H1 (cell line): ENCODE measurements around the gene DPT. TPM values are rescaled to one million over a fixed set of nuclear protein-coding genes. Genes with fewer than 3 reads are reported as not detected.

Experiments used
- ASH2L ChIP-seq: fragments of 200-600, 300-600 bp; sonication (generic); IDR thresholded peaks from one replicate; pipeline ENCODE4 v1.7.1; 2017; ENCODE audit warnings: low read length
- EZH2 ChIP-seq: fragments of 200-600 bp; sonication (generic); IDR thresholded peaks from 2 replicates; pipeline ENCODE4 v1.7.1; 2012; ENCODE audit warnings: low read depth, mild to moderate bottlenecking, moderate library complexity, low read length, inconsistent platforms; ENCODE audit not compliant: severe bottlenecking
- HDAC2 ChIP-seq, 2 experiments: fragments of 300-600 bp in 1 of 2; sonication (generic) in 1 of 2; IDR thresholded peaks; 2 replicates each; pipeline ENCODE4 v1.6.1; 2011 to 2012; ENCODE audit warnings: low read depth in 2 of 2, low read length in 2 of 2, mild to moderate bottlenecking in 2 of 2, moderate library complexity in 2 of 2, borderline replicate concordance in 1 of 2, inconsistent platforms in 1 of 2
- NRF1 ChIP-seq: IDR thresholded peaks from 2 replicates; pipeline ENCODE4 v1.6.1; 2011; ENCODE audit warnings: mild to moderate bottlenecking, low read depth, low read length, improper control_type of control experiment
- SP1 ChIP-seq: IDR thresholded peaks from 2 replicates; pipeline ENCODE4 v1.6.1; 2011; ENCODE audit warnings: low read depth, low read length
- SUZ12 ChIP-seq: fragments of 200-600 bp; sonication (generic); IDR thresholded peaks from 2 replicates; pipeline ENCODE4 v1.6.1; 2012; ENCODE audit warnings: mild to moderate bottlenecking, inconsistent platforms, low read length, moderate library complexity, mixed read lengths
- polyA plus RNA-seq, 7 experiments: library from polyadenylated mRNA; depleted of rRNA in 3 of 7; stranded (reverse) in 5 of 7; unstranded in 2 of 7; fragments of >200 nt in 5 of 7; fragments of 200-250 nt in 2 of 7; gene quantifications; 1 replicate in 5 of 7; 2 replicates in 1 of 7; 4 replicates in 1 of 7; pipeline versions ENCODE4 v1.2.1 to v1.2.3, GENCODE V29; 2011 to 2013; ENCODE audit warnings: missing spikeins in 2 of 7, mixed read lengths in 2 of 7
- total RNA-seq: library from RNA; stranded (reverse); fragmentation: NEBNext Ultra II Directional; extraction: Animal tissue kit (Norgen Biotek cat#: 25700); gene quantifications from 2 replicates; pipeline ENCODE4 v1.2.1, GENCODE V29; 2021

The DPT gene
- total and polyA plus RNA-seq, 2 of the 8 experiments (the other 6 are each of a cell fraction or from before 2014, with no cell fraction given) = not detected

GRCh38 chr1:168719306-168720111 lies 9.5 kb downstream of the DPT start (continued):
- TF ChIP-seq ASH2L (no peak), NRF1 (no peak), EZH2 (no peak), SP1 (no peak), HDAC2 (IDR thresholded peaks at IDR 0.05; ENCODE audit: borderline replicate concordance in 1 of 2, low read depth in 2 of 2, low read length in 2 of 2) (no peak), SUZ12 (no peak)
